T-helper 2 cell treated with Interferon-gamma antibody and Interleukin-4, amounts not matched to agents 5 μg/mL and 100 μg/mL, for 36 hours (primary cell): ENCODE results near the gene SLC6A2.
"Not testable (repeated sequence)": the region's sequence is repeated elsewhere in the genome, so short reads cannot be mapped to it uniquely, and the experiment has no call there.

Experiments
- DNase-seq: peaks from one replicate; pipeline ENCODE4 v3.0.0; 2021; ENCODE audit warnings: low spot score
- H3K27ac Mint-ChIP-seq: one replicate; pipeline ENCODE4 v1.8.0; 2021; ENCODE audit warnings: mild to moderate bottlenecking, mixed read lengths
- H3K27me3 Mint-ChIP-seq: one replicate; pipeline ENCODE4 v1.8.0; 2021; ENCODE audit warnings: low read depth, mixed read lengths
- H3K36me3 Mint-ChIP-seq: one replicate; pipeline ENCODE4 v1.8.0; 2021; ENCODE audit warnings: low read depth, mixed read lengths
- H3K4me1 Mint-ChIP-seq: one replicate; pipeline ENCODE4 v1.8.0; 2021; ENCODE audit warnings: low read depth, mixed read lengths
- H3K4me3 Mint-ChIP-seq: one replicate; pipeline ENCODE4 v1.8.0; 2022; ENCODE audit warnings: mild to moderate bottlenecking, moderate library complexity, mixed read lengths
- H3K9me3 Mint-ChIP-seq: one replicate; pipeline ENCODE4 v1.8.0; 2021; ENCODE audit warnings: mixed read lengths

The SLC6A2 gene

GRCh38 chr16:55730115-55730514 lies 74.3 kb downstream of the SLC6A2 start:
- no peak for DNase-seq
- Mint-ChIP-seq H3K4me1 (no peaks in the 10 kb centered on the region), H3K36me3 (no peaks in the 10 kb centered on the region), H3K9me3 (no peaks in the 10 kb centered on the region), H3K27ac (no peak overlapping the region), H3K4me3 (no peak overlapping the region), H3K27me3 (peaks cover 7% of the 10 kb centered on the region)

GRCh38 chr16:55732496-55732895 lies 76.7 kb downstream of the SLC6A2 start:
- no peak for DNase-seq
- H3K9me3 Mint-ChIP-seq = no peaks in the 10 kb centered on the region
- peaks cover 7% of the 10 kb centered on the region for H3K27me3 Mint-ChIP-seq
- H3K36me3 Mint-ChIP-seq = no peaks in the 10 kb centered on the region
- H3K27ac Mint-ChIP-seq = no peak overlapping the region
- no peak overlapping the region for H3K4me3 Mint-ChIP-seq
- no peaks in the 10 kb centered on the region for H3K4me1 Mint-ChIP-seq

- Mint-ChIP-seq H3K36me3 (no peaks in the 10 kb centered on the region), H3K27me3 (peaks cover 16% of the 10 kb centered on the region), H3K4me3 (no peak overlapping the region), H3K27ac (no peak overlapping the region), H3K9me3 (no peaks in the 10 kb centered on the region), H3K4me1 (no peaks in the 10 kb centered on the region)
- no peak for DNase-seq
These were observed 78.9 kb downstream of the SLC6A2 start for GRCh38 chr16:55734665-55735064.

GRCh38 chr16:55735120-55735781 lies 79.5 kb downstream of the SLC6A2 start:
- Mint-ChIP-seq H3K27me3 (peaks cover 16% of the 10 kb centered on the region), H3K4me1 (no peaks in the 10 kb centered on the region), H3K9me3 (no peaks in the 10 kb centered on the region), H3K27ac (no peak overlapping the region), H3K36me3 (no peaks in the 10 kb centered on the region), H3K4me3 (no peak overlapping the region)
- DNase-seq = no peak

GRCh38 chr16:55736671-55737070 lies 80.9 kb downstream of the SLC6A2 start:
- no peak for DNase-seq
- H3K27me3 Mint-ChIP-seq = peaks cover 23% of the 10 kb centered on the region
- no peaks in the 10 kb centered on the region for H3K36me3 Mint-ChIP-seq
- H3K27ac Mint-ChIP-seq = no peak overlapping the region
- no peak overlapping the region for H3K4me3 Mint-ChIP-seq
- no peaks in the 10 kb centered on the region for H3K4me1 Mint-ChIP-seq
- no peaks in the 10 kb centered on the region for H3K9me3 Mint-ChIP-seq

- Mint-ChIP-seq H3K4me1 (no peaks in the 10 kb centered on the region), H3K27ac (no peak overlapping the region), H3K36me3 (no peaks in the 10 kb centered on the region), H3K4me3 (no peak overlapping the region), H3K9me3 (no peaks in the 10 kb centered on the region), H3K27me3 (peaks cover 20% of the 10 kb centered on the region)
- DNase-seq = no peak
These were observed 81.5 kb downstream of the SLC6A2 start for GRCh38 chr16:55737318-55737717.

- no peak overlapping the region for H3K27ac Mint-ChIP-seq
- H3K27me3 Mint-ChIP-seq = peaks cover 25% of the 10 kb centered on the region
- no peaks in the 10 kb centered on the region for H3K9me3 Mint-ChIP-seq
- no peaks in the 10 kb centered on the region for H3K4me1 Mint-ChIP-seq
- H3K36me3 Mint-ChIP-seq = no peaks in the 10 kb centered on the region
- H3K4me3 Mint-ChIP-seq = no peak overlapping the region
- no peak for DNase-seq
These were observed 82.2 kb downstream of the SLC6A2 start for GRCh38 chr16:55737966-55738365.

GRCh38 chr16:55746081-55746480 lies 90.3 kb downstream of the SLC6A2 start:
- Mint-ChIP-seq H3K4me3 (no peak overlapping the region), H3K9me3 (peaks cover 4% of the 10 kb centered on the region), H3K36me3 (no peaks in the 10 kb centered on the region), H3K4me1 (no peaks in the 10 kb centered on the region), H3K27me3 (peaks cover 39% of the 10 kb centered on the region), H3K27ac (no peak overlapping the region)
- DNase-seq = no peak

- H3K27ac Mint-ChIP-seq = no peak overlapping the region
- peaks cover 17% of the 10 kb centered on the region for H3K9me3 Mint-ChIP-seq
These were observed 92.0 kb downstream of the SLC6A2 start for GRCh38 chr16:55747785-55748184.

GRCh38 chr16:55752465-55753144 lies 96.8 kb downstream of the SLC6A2 start:
- peaks cover 20% of the 10 kb centered on the region for H3K36me3 Mint-ChIP-seq
- peaks cover 21% of the 10 kb centered on the region for H3K4me1 Mint-ChIP-seq
- not testable (repeated sequence) for H3K27me3 Mint-ChIP-seq
- peak overlapping the region; percentile 90 for H3K27ac Mint-ChIP-seq
- H3K4me3 Mint-ChIP-seq = peak overlapping the region; percentile 19
- H3K9me3 Mint-ChIP-seq = peaks cover 42% of the 10 kb centered on the region
- peak; percentile 20 for DNase-seq

More at GRCh38 chr16:55747785-55748184, 92.0 kb downstream of the SLC6A2 start:
- Mint-ChIP-seq H3K27me3 (peaks cover 29% of the 10 kb centered on the region), H3K4me3 (no peak overlapping the region), H3K4me1 (peaks cover 7% of the 10 kb centered on the region), H3K36me3 (peaks cover 5% of the 10 kb centered on the region)
- no peak for DNase-seq

- Mint-ChIP-seq H3K36me3 (peaks cover 20% of the 10 kb centered on the region), H3K4me3 (peak overlapping the region; percentile 19)
- DNase-seq = peak; percentile 26
These were observed 97.4 kb downstream of the SLC6A2 start for GRCh38 chr16:55753145-55753631.

More at GRCh38 chr16:55753145-55753631, 97.4 kb downstream of the SLC6A2 start:
- H3K27me3 Mint-ChIP-seq = not testable (repeated sequence)
- peak overlapping the region; percentile 90 for H3K27ac Mint-ChIP-seq
- H3K4me1 Mint-ChIP-seq = peaks cover 21% of the 10 kb centered on the region
- H3K9me3 Mint-ChIP-seq = peaks cover 42% of the 10 kb centered on the region
